HepG2 (cell line): Measurements from ENCODE around the gene GFOD1. TPM values are rescaled to one million over a fixed set of nuclear protein-coding genes. Genes with fewer than 3 reads are reported as not detected.

ENCODE experiments used
- ATAC-seq: fragments of 200-7000 bp; cut with Tn5 transposase; 3 replicates; pipeline ENCODE4 v1.9.1; 2020; ENCODE audit warnings: mild to moderate bottlenecking, moderate library complexity
- BruUV-seq: library from RNA; stranded (reverse); fragments of 400-500 nt; replicated peaks from 2 replicates; lab custom pipeline; 2021; lab: Mats Ljungman, UMichigan
- CTCF ChIA-PET: fragments of 300-600 bp; formaldehyde crosslinking; extraction: SDS; loops from one replicate; lab custom pipeline; 2021; ENCODE audit warnings: low total read pairs, inconsistent platforms, low intra/inter-chr PET ratio; lab: Yijun Ruan, JAX
- POLR2A ChIA-PET: fragments of 350-600 bp; sonication (Branson Sonifier 250); formaldehyde crosslinking; loops from one replicate; lab custom pipeline; 2020; ENCODE audit warnings: antibody characterized with exemption, inconsistent platforms; lab: Yijun Ruan, JAX
- DNase-seq: peaks from one replicate; pipeline ENCODE4 v3.0.0-alpha.2; 2015; ENCODE audit warnings: low spot score
- FAIRE-seq: peaks from 3 replicates; lab custom pipeline; 2011; peaks lifted over from hg19 to GRCh38; lab: Jason Lieb, UNC
- H2AFZ ChIP-seq: one replicate; pipeline ENCODE4 v1.6.1; 2011; ENCODE audit warnings: low read length, inconsistent platforms
- H3K27ac ChIP-seq: fragments of 300-600 bp; 3 replicates; pipeline ENCODE4 v1.8.0; 2011; ENCODE audit warnings: mixed run types, mild to moderate bottlenecking, mixed read lengths, low read length, inconsistent platforms; ENCODE audit not compliant: insufficient read depth; ENCODE audit errors: extremely low read length
- H3K27me3 ChIP-seq, 2 experiments: fragments of 200-600 bp in 1 of 2; 2 replicates in 1 of 2; 3 replicates in 1 of 2; pipeline versions ENCODE4 v1.6.0 to v1.8.0; 2011; ENCODE audit warnings: low read length in 2 of 2, mild to moderate bottlenecking in 2 of 2, moderate library complexity in 2 of 2, inconsistent platforms in 1 of 2; ENCODE audit not compliant: insufficient read depth in 2 of 2, control insufficient read depth in 1 of 2
- H3K36me3 ChIP-seq, 2 experiments: fragments of 200-600 bp in 1 of 2; replicated peaks in 1 of 2; 2 replicates in 1 of 2; 3 replicates in 1 of 2; pipeline versions ENCODE4 v1.5.1 to v1.8.0; 2011; ENCODE audit warnings: low read length in 2 of 2, inconsistent platforms in 1 of 2; ENCODE audit not compliant: insufficient read depth in 2 of 2, control insufficient read depth in 1 of 2
- H3K4me1 ChIP-seq: 2 replicates; pipeline ENCODE4 v1.5.1; 2012; ENCODE audit warnings: low read length, inconsistent platforms; ENCODE audit not compliant: insufficient read depth
- H3K4me2 ChIP-seq: 2 replicates; pipeline ENCODE4 v1.6.0; 2011; ENCODE audit warnings: low read depth, low read length, inconsistent platforms
- H3K4me3 ChIP-seq, 3 experiments: fragments of 200-600 bp in 1 of 3; sonication (generic), shearing (Covaris generic) in 1 of 3; replicated peaks in 1 of 3; 2 replicates each; pipeline ENCODE4 v1.5.1; 2011 to 2016; ENCODE audit warnings: low read length in 3 of 3, inconsistent platforms in 2 of 3, low read depth in 2 of 3, mild to moderate bottlenecking in 2 of 3, control low read depth in 1 of 3, mixed read lengths in 1 of 3; ENCODE audit not compliant: insufficient read depth in 1 of 3
- H3K79me2 ChIP-seq: one replicate; pipeline ENCODE4 v1.6.1; 2011; ENCODE audit warnings: low read length, inconsistent platforms; ENCODE audit not compliant: insufficient read depth
- H3K9ac ChIP-seq: 2 replicates; pipeline ENCODE4 v1.6.0; 2011; ENCODE audit warnings: mild to moderate bottlenecking, low read depth, low read length, inconsistent platforms; ENCODE audit not compliant: insufficient read depth
- H3K9me3 ChIP-seq: 2 replicates; pipeline ENCODE4 v1.5.1; 2012; ENCODE audit warnings: mild to moderate bottlenecking, low read length
- H4K20me1 ChIP-seq: 2 replicates; pipeline ENCODE4 v1.6.0; 2011; ENCODE audit warnings: inconsistent platforms, mild to moderate bottlenecking, low read length, moderate library complexity; ENCODE audit not compliant: insufficient read depth
- FOXK1 ChIP-seq: sonication (generic); formaldehyde crosslinking; IDR thresholded peaks from 2 replicates; pipeline ENCODE4 v1.4.0; 2020; ENCODE audit warnings: low read depth, missing genetic modification reagents, borderline replicate concordance
- ZFP36L1 ChIP-seq: sonication (generic); formaldehyde crosslinking; IDR thresholded peaks from 2 replicates; pipeline ENCODE4 v1.8.0; 2022; ENCODE audit warnings: mild to moderate bottlenecking, missing genetic modification reagents, moderate library complexity
- ZFP62 ChIP-seq: sonication (generic); formaldehyde crosslinking; IDR thresholded peaks from 2 replicates; pipeline ENCODE4 v1.4.0; 2020; ENCODE audit warnings: missing genetic modification reagents
- WGBS: methylation state at CpG from one replicate; pipeline ENCODE4 v1.1.6; 2017; ENCODE audit warnings: low lambda C conversion rate; 5-methylcytosine and 5-hydroxymethylcytosine counted together
- in situ Hi-C: cut with HindIII; loops from 2 replicates; pipeline ENCODE4 v1.10.0; 2017; ENCODE audit warnings: low pct_unique_long_range_greater_than_20kb; ENCODE audit not compliant: extremely low pct_ligation_motif_present
- intact Hi-C: fragments of 100-400 bp; cut with micrococcal nuclease; formaldehyde crosslinking; loops from one replicate; pipeline ENCODE4 v1.10.0; 2022; ENCODE audit not compliant: unreplicated experiment
- polyA plus RNA-seq, 8 experiments: library from polyadenylated mRNA; depleted of rRNA in 3 of 8; stranded (reverse) in 7 of 8; unstranded in 1 of 8; fragments of >200 nt; fragmentation: Illumina TruSeq in 4 of 8; extraction: Trizol in 4 of 8; gene quantifications; 2 replicates each; pipeline versions ENCODE4 v1.2.1 to v1.2.3, GENCODE V29; 2011 to 2016; ENCODE audit warnings: low read depth in 4 of 8, missing spikeins in 1 of 8, mixed read lengths in 1 of 8; ENCODE audit not compliant: insufficient read depth in 1 of 8
- total RNA-seq, 5 experiments: library from RNA; depleted of rRNA; stranded (reverse); fragments of >200 nt; fragmentation: Illumina TruSeq; extraction: Trizol; gene quantifications; 2 replicates each; pipeline ENCODE4 v1.2.3, GENCODE V29; 2016; ENCODE audit warnings: low read depth in 1 of 5
- TF ChIP-seq, protein P1 (sequence below): sonication (generic); formaldehyde crosslinking; IDR thresholded peaks from 2 replicates; pipeline ENCODE4 v1.4.0; 2020; ENCODE audit warnings: missing genetic modification reagents, borderline replicate concordance
- TF ChIP-seq, protein P2 (sequence below): sonication (generic); formaldehyde crosslinking; IDR thresholded peaks from 2 replicates; pipeline ENCODE4 v1.8.1; 2023; ENCODE audit warnings: mild to moderate bottlenecking, missing genetic modification reagents
- TF ChIP-seq, protein P3 (sequence below): sonication (generic); formaldehyde crosslinking; IDR thresholded peaks from 2 replicates; pipeline ENCODE4 v1.5.1; 2020; ENCODE audit warnings: mild to moderate bottlenecking, missing genetic modification reagents, borderline replicate concordance
- TF ChIP-seq, protein P4 (sequence below): sonication (generic); formaldehyde crosslinking; IDR thresholded peaks from 2 replicates; pipeline ENCODE4 v1.4.0; 2020; ENCODE audit warnings: missing genetic modification reagents

Gene GFOD1
- total and polyA plus RNA-seq, 2 of the 13 experiments (the other 11 are each of a cell fraction or from before 2014, with no cell fraction given) = 1.9 to 6.4 TPM

DNA sequence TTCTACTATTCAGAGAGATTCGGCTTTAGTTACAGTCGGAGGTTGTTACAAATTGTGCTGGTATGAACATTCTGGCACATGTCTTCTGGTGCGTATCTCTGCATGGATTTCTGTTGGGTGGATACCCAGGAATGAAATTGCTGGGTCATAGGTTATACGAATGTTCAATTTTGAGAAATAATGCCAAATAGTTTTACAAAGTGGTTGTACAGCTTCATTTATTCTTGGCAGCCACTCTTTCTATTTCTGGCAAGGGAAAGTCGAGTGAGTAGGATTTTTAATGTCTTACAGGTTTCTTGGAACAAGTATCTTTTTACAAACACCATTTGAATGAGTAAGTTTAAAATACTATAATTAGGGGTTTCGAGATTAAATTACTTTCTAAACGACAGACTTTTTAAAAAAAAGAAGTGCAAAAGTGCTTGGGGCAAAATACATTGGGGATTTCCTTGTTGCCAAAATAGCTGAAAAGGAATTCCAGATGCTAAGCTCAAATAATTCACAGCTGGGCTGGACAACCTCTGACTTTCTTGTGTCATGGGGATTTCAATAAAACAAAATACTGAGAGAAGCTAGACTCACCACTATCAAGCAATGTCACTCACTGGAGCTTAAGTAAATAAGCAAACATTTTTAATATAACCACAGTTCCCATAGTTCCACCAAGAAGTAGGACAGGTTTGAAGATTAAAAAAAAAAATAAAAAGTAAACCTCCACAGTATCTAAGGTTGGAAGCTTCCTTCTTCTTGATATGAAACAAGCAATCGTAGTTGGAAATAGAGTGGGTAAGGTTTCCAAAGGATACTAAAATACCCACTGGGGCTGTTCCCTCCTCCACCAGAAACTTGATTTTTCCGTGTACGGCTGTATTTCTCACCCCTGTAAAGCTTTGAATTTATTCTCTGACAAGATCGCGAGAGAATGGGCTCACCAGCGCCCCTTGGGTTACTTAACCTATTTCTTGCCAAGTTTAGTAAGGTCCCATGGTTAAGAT lies 21.6 kb upstream of the GFOD1 start:
- Histone ChIP-seq H3K4me3 (no peak overlapping the region), H3K36me3 (no peaks in the 10 kb centered on the region), H3K9me3 (no peaks in the 10 kb centered on the region), H2AFZ (no peak overlapping the region), H4K20me1 (no peaks in the 10 kb centered on the region), H3K9ac (no peak overlapping the region), H3K27me3 (peaks cover 2 to 4% of the 10 kb centered on the region in 2 experiments; a peak in 2 of 5 replicates), H3K4me1 (peaks cover 20% of the 10 kb centered on the region), H3K27ac (no peak overlapping the region), H3K79me2 (no peaks in the 10 kb centered on the region), H3K4me2 (no peak overlapping the region)
- FAIRE-seq = no peak
- intact Hi-C loops (no loop called here), in situ Hi-C loops (no loop called here)
- DNase-seq = no peak
- no TSS peak for BruUV-seq
- ChIA-PET POLR2A (no interaction called here), CTCF (no interaction called here)
- TF ChIP-seq, protein P1, sequence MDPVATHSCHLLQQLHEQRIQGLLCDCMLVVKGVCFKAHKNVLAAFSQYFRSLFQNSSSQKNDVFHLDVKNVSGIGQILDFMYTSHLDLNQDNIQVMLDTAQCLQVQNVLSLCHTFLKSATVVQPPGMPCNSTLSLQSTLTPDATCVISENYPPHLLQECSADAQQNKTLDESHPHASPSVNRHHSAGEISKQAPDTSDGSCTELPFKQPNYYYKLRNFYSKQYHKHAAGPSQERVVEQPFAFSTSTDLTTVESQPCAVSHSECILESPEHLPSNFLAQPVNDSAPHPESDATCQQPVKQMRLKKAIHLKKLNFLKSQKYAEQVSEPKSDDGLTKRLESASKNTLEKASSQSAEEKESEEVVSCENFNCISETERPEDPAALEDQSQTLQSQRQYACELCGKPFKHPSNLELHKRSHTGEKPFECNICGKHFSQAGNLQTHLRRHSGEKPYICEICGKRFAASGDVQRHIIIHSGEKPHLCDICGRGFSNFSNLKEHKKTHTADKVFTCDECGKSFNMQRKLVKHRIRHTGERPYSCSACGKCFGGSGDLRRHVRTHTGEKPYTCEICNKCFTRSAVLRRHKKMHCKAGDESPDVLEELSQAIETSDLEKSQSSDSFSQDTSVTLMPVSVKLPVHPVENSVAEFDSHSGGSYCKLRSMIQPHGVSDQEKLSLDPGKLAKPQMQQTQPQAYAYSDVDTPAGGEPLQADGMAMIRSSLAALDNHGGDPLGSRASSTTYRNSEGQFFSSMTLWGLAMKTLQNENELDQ (CRISPR knock-in tag) = no peak
- TF ChIP-seq, protein P2, sequence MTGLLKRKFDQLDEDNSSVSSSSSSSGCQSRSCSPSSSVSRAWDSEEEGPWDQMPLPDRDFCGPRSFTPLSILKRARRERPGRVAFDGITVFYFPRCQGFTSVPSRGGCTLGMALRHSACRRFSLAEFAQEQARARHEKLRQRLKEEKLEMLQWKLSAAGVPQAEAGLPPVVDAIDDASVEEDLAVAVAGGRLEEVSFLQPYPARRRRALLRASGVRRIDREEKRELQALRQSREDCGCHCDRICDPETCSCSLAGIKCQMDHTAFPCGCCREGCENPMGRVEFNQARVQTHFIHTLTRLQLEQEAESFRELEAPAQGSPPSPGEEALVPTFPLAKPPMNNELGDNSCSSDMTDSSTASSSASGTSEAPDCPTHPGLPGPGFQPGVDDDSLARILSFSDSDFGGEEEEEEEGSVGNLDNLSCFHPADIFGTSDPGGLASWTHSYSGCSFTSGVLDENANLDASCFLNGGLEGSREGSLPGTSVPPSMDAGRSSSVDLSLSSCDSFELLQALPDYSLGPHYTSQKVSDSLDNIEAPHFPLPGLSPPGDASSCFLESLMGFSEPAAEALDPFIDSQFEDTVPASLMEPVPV (CRISPR knock-in tag) = no peak
- TF ChIP-seq, protein P3, sequence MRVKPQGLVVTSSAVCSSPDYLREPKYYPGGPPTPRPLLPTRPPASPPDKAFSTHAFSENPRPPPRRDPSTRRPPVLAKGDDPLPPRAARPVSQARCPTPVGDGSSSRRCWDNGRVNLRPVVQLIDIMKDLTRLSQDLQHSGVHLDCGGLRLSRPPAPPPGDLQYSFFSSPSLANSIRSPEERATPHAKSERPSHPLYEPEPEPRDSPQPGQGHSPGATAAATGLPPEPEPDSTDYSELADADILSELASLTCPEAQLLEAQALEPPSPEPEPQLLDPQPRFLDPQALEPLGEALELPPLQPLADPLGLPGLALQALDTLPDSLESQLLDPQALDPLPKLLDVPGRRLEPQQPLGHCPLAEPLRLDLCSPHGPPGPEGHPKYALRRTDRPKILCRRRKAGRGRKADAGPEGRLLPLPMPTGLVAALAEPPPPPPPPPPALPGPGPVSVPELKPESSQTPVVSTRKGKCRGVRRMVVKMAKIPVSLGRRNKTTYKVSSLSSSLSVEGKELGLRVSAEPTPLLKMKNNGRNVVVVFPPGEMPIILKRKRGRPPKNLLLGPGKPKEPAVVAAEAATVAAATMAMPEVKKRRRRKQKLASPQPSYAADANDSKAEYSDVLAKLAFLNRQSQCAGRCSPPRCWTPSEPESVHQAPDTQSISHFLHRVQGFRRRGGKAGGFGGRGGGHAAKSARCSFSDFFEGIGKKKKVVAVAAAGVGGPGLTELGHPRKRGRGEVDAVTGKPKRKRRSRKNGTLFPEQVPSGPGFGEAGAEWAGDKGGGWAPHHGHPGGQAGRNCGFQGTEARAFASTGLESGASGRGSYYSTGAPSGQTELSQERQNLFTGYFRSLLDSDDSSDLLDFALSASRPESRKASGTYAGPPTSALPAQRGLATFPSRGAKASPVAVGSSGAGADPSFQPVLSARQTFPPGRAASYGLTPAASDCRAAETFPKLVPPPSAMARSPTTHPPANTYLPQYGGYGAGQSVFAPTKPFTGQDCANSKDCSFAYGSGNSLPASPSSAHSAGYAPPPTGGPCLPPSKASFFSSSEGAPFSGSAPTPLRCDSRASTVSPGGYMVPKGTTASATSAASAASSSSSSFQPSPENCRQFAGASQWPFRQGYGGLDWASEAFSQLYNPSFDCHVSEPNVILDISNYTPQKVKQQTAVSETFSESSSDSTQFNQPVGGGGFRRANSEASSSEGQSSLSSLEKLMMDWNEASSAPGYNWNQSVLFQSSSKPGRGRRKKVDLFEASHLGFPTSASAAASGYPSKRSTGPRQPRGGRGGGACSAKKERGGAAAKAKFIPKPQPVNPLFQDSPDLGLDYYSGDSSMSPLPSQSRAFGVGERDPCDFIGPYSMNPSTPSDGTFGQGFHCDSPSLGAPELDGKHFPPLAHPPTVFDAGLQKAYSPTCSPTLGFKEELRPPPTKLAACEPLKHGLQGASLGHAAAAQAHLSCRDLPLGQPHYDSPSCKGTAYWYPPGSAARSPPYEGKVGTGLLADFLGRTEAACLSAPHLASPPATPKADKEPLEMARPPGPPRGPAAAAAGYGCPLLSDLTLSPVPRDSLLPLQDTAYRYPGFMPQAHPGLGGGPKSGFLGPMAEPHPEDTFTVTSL (CRISPR knock-in tag) = no peak
- TF ChIP-seq ZFP62 (CRISPR knock-in tag) = no peak
- no peak for TF ChIP-seq ZFP36L1 (CRISPR knock-in tag)
- TF ChIP-seq, protein P4, sequence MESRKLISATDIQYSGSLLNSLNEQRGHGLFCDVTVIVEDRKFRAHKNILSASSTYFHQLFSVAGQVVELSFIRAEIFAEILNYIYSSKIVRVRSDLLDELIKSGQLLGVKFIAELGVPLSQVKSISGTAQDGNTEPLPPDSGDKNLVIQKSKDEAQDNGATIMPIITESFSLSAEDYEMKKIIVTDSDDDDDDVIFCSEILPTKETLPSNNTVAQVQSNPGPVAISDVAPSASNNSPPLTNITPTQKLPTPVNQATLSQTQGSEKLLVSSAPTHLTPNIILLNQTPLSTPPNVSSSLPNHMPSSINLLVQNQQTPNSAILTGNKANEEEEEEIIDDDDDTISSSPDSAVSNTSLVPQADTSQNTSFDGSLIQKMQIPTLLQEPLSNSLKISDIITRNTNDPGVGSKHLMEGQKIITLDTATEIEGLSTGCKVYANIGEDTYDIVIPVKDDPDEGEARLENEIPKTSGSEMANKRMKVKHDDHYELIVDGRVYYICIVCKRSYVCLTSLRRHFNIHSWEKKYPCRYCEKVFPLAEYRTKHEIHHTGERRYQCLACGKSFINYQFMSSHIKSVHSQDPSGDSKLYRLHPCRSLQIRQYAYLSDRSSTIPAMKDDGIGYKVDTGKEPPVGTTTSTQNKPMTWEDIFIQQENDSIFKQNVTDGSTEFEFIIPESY (CRISPR knock-in tag) = no peak
- no peak for TF ChIP-seq FOXK1
- WGBS = 59% methylated on average over 13 of the region's 13 CpGs
- no peak for ATAC-seq
